GM21423 (cell line): ENCODE measurements around the gene CCDC183.
"Not testable (repeated sequence)": the region's sequence is repeated elsewhere in the genome, so short reads cannot be mapped to it uniquely, and the experiment has no call there.

Experiments
- ATAC-seq: cut with Tn5 transposase; IDR thresholded peaks from one replicate; pipeline ENCODE4 v1.9.1; 2021; ENCODE audit warnings: mild to moderate bottlenecking, moderate library complexity; ENCODE audit not compliant: unreplicated experiment

Gene CCDC183

DNA sequence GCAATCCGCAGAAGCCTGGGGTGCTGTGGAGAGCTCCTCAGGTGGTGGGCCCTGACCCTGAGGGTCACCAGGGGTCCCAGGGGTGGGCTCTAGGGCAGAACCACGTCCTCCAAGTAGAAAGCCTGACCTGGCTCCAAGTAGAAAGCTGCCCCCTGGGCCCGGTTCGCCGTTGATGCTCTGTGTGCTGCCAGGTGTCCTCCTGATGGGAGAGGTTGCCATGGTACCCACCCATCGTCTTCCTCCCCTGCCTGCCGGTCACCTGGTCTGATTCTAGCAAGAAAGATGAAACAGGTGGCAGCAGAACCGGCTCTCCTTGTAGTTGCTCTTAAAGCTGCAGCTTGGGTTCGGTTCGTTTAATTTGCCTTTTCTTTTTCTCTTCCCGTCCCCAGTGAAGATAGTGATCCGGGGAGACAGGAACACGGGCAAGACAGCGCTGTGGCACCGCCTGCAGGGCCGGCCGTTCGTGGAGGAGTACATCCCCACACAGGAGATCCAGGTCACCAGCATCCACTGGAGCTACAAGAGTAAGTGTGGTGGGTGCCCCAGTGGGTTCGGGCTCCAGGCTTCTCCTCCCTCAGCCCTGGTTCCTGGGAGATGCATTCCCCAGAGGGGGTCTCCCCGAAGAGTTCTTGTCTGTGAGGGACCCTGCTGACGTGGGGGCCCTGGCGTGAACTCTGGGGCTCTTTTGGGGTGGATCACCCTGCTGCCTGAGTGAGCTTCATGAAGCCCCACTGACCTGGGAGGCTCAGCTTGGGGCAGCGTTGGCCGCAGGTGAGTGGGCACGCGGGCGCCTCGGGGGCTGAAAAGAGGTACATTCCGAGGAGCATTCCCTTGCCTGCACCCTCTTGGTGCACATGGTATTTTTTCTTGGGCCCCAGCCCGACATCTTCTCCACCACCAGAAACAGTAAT, 27.3 kb downstream of the CCDC183 start:
- ATAC-seq, result no peak

DNA sequence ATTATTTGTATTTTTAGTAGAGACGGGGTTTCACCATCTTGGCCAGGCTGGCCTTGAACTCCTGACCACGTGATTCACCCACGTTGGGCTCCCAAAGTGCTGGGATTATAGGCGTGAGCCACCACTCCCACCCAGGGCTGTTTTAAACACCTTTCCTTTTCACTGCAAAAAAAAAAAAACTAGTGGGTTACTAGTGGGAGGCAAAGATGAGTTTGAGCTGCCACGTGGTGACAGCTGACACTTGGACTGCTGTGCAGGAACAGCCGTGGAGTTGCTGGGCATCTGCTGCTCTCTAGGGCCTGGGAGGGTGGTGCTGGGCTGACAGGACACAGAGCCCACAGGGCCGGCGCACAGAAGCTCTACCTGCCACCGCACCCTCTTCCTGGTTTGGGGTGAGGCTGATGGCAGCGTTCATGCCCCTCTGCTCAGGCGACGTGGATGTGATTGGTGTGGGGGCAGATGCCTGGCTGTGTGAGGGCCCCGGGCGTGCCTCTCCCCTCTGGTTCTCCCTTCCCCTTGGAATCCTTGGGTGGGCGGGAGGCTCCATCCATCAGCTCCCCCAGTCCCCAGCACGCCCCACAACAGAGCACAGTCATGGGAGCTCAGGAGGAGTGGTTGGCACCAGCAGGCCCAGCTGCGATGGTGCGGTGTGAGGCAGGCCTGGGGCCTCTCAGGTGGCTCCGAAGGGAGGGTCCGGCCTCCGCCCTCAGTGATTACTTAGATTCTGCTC, 28.5 kb downstream of the CCDC183 start:
- no peak for ATAC-seq

DNA sequence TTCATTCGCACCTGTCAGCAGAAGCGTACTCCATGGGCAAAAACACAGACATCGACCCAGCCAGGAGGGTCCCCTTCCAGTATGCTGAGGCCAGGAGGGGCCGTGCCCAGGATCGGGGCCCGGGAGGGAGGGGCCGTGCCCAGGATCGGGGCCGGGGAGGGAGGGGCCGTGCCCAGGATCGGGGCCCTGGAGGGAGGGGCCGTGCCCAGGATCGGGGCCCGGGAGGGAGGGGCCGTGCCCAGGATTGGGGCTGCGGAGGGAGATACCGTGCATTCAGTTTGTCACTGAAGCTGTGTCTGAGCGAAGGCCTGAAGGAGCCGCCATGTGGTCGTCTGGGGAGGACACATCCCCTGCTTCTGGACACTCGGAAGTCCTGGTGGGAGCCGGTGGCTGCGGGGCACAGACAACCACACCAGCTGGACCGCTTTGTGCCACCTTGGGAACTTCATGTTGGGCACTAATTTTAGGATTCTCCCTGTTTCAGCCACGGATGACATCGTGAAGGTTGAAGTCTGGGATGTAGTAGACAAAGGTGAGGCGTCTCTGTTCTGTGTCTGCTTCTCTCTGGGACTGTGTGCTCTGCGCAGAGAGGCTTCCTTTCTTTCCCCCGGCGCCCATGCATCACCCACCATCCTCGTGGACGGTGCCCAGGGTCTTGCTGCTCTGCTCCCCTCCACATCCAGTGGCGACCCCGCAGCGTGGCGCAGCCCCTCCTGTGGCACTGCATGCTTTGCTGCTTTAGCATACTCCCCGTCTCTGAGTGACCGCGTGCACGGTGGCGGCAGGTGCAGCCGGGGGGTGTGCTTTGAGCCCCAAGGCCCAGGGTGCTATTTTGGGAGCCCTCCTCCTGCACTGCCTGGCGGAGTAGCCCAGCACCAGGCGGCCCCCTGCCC, 29.4 kb downstream of the CCDC183 start:
- no peak for ATAC-seq

DNA sequence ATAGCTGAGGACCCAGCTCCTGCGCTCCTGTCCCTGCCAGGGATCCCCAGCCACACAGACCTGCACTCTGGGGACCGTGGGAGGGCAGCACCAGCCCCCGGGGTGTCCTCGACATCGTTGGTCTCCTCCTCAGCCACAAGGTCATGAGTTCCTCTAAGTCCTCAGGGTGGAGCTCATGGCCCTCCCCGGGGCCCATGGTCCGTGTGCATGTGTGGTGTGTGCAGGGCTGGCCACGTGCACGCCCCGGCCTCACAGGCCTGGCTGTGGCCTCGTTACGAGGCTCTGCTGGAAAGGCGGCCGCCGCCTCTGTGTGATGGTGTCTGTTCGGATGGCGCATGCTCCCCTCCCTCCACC, 30.0 kb downstream of the CCDC183 start:
- ATAC-seq, result no peak

DNA sequence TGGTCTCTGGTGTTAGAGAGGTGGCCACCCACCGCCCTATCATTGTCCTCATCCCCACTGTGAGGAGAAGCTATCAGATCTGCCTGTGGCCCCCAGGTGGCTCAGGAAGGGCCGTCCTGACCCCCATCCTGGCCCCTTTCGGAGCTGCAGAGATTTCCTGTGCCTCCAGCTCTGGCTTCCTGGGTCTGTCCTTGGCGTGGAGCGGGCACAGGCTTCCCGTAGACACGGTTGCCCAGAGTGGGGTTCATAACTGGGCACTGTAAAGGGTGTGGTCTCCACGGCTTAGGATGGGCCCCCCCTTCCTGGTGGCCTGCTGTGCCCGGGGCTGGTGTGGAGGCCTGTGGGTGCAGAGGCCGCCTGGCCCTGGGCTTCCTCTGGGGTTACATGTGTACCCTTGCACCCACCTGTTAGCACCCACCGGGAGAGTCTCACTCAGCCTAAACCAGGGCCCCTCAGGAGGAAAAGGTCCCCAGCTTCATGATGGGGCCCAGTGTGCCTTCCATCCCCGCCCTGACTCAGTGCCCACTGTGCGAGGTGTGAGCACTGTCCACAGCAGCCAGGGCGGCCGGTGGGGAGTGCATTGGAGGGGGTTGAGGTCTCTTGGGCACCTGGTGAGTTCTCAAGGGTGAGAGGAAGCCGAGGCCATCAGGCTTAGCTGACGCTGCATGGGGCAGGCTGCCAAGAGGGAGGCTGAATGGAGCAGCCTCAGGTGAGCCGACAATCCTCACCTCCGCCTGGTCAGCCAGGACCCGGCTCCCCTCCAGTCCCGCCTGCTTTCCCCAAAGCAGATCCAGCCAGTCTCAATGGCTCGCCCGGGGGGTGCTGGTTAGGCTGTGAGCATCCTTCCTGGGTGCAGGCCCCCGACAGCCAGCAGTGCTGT, 30.8 kb downstream of the CCDC183 start:
- no peak for ATAC-seq

DNA sequence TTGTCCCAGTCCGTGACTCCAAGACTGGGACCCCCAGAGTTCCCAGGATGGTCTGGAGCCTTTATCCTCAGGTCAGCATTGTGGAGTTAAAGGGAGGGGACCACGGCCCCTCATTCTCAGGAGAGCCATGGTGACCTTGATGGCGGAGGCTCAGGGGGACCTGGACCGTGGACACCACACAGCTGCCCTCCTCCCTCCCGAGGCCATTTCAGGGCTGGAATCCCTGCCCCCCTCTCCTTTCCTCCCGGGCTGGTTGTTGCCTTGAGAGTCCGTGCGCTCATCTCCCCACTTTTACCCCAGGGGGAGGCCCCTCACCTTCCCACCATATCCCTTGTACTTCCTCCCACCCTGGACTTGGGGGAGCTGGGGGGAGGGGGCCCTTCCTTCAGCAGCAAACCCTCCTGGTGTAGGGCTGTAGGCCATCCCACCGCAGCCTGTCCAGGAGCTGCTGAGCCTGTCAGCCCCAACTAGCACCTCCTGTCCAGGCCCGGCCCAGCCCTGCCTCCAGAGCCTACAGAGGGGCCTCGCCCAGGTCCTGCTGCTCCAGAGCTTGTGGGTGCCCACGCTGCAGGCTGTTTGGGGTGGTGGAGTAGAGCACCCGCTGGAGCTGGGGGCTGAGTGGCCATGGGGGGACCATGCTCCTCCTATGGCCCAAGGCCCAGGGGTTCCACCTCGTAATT, 31.8 kb downstream of the CCDC183 start:
- ATAC-seq, result no peak

DNA sequence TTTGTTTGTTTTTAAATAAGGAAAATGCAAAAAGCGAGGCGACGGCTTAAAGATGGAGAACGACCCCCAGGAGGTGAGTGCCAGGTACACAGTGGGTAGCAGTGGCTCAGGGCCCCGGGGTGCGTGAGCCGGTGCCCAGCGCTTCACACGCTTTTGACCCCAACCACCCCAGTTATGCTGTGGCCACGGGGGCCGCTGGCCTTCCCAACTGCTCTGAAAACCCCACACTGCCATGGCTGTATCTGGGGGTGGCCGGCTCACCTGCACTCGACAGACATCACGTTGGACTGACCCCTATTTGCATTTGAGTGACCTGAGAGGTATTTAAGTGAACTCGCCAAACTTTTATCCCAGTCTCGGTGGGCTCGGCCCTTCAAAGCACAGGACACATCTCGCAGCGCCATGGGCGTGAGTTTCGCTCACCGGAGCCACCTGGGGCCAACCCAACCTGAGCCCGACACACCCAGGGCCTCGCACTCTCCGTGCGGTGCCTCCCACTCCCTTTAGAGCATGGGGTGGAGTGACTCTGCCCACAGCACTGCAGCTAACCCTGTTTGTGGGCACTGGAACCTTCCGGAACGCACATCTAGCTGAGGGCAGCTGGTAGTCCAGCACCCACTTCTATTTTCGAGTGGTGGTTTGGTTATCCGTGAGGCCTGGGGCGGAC, 32.5 kb downstream of the CCDC183 start:
- no peak for ATAC-seq

DNA sequence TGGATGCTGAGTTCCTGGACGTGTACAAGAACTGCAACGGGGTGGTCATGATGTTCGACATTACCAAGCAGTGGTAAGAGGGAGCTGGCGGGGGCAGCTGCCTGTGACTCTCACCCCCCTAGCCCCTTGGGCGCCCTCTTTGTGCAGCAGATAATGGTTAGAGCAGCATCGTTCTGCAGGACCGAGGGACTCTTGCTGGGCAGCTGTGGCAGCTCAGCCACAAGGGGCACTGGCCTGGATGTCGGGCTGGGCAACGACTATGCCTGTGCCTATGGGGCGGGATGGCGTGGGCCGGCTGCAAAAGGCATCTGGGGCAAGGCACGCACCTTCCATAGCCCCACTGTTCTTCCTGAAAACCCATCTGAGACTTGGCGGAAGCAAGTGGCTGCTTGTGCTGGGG, 33.3 kb downstream of the CCDC183 start:
- no peak for ATAC-seq

DNA sequence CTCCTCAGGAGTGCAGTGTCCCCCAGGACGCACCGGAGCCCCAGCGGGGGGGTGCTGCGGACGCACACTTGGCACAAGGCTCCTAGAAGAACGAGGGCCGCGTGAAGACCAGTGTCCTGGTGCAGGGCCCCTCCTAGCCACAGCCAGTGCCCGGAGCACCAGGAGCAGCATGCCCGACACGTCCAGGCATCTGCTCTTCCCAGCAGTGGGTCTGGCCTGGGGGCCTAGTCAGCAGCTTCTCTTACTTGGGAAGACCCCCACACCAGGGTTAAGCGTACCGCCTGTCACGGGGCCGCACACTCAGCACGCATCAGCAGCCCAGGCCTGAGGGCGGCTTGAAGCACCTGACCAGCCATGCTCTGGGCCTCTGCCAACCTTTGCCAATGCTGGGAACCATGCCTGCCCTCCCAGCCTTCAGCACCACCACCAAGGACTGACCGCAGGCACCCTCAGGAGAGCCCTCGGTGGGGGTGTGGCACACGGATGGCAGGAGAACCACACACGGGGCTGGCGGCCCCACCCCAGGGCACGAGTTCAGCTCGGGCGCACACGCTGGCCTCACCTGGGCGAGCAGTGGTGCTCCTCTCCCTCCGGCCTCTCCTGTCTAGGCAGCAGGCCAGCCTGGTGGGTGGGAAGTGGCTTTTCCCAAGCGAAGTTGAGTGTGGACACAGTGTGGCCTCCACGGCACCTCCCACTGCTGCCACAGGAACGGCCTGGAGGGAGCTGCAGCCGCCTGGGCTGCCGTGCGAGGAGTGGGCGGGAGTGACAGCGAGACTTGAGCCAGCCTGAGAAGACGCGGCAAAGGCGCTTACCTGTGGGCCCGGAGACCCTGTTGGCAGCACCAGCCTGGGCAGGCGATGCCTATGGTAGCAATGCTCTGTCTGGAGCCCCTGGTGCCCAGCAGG, 34.1 kb downstream of the CCDC183 start:
- no peak for ATAC-seq

DNA sequence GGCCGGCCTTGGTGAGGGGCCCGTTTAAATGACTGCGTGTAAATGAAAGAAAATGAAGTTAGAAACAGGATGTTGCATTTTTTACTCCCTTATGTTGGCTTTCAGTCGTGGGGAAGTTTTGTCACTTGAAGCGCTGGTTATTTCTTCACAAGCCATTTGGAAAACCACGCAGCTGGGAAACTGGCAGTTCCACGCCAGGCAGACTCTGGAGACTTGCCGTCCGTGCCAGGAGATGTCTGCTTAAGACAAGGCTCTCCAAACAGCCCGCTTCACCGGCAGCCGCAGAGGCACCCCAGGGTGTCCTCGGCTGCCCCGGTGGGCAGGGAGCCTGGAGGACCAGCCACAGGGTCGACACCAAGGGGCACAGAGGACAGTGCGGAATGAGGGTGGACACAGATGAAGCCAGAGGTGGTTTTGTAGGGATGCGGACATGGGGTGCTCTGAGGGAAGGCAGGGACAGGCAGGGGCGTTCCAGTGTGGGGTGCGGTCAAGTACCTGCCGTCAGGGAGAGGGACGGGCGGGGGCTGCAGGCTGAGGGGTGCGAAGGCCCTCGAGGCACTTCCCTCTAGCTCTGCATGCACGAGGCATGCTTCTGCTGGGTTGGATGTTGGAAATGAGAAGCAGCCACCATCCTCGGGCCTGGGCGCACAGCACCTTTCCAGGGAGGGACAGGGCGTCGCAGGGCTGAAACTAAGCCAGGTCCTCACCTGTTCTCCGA, 35.0 kb downstream of the CCDC183 start:
- ATAC-seq, result no peak

DNA sequence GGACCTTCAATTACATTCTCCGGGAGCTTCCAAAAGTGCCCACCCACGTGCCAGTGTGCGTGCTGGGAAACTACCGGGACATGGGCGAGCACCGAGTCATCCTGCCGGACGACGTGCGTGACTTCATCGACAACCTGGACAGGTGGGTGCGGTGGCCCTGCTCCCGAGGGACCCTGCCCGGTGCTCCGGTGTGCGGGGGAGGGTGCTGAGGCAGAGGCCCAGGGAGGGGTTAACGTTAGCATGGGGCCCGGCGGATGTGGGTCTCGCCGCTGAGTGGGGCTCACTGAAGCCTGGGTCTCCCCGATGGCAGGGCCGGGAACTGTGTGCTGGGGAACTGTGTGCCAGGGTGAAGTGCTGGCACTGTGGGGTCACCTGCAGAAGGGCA, 35.6 kb downstream of the CCDC183 start:
- ATAC-seq, result no peak

DNA sequence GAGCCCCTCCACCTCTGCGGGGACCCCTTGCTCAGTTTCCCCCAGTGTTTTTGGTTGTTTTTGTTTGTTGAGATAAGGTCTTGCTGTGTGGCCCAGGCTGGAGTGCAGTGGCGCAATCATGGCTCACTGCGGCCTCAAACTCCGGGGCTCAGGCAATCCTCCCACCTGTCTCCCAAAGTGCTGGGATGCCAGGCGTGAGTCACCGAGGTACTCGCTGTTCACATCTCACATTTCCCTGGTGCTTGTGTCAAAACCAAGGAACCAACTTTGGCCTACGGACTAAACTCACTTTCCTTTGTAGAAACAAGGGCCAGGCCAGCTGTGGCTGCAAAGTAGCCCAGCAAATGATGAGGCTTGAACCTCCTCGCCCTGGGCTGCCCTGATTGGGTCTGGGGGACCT, 36.4 kb downstream of the CCDC183 start:
- ATAC-seq, result no peak

DNA sequence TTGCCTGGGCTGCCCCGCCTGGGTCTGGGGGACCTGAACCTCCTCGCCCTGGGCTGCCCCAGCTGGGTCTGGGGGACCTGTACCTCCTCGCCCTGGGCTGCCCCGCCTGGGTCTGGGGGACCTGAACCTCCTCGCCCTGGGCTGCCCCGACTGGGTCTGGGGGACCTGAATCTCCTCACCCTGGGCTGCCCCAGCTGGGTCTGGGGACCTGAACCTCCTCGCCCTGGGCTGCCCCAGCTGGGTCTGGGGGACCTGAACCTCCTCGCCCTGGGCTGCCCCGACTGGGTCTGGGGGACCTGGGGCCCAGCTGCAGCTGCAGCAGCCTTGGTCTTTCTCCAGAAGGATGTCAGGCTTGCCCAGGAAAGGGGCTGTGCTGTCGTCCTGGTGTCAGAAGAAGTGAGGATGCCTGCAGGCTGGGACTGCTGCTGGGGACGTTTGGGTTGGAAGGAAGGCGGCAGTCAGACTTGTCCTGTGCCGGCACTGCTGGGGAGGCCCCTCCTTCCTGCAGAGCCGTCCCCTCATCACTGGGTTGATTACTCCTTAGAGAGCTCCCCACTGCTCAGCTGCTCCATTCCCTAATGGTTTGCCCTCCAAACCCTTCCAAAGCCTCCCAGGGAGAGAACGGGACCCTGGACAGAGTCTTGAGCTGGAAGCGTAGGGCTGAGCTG, 37.4 kb downstream of the CCDC183 start:
- not testable (repeated sequence) for ATAC-seq

DNA sequence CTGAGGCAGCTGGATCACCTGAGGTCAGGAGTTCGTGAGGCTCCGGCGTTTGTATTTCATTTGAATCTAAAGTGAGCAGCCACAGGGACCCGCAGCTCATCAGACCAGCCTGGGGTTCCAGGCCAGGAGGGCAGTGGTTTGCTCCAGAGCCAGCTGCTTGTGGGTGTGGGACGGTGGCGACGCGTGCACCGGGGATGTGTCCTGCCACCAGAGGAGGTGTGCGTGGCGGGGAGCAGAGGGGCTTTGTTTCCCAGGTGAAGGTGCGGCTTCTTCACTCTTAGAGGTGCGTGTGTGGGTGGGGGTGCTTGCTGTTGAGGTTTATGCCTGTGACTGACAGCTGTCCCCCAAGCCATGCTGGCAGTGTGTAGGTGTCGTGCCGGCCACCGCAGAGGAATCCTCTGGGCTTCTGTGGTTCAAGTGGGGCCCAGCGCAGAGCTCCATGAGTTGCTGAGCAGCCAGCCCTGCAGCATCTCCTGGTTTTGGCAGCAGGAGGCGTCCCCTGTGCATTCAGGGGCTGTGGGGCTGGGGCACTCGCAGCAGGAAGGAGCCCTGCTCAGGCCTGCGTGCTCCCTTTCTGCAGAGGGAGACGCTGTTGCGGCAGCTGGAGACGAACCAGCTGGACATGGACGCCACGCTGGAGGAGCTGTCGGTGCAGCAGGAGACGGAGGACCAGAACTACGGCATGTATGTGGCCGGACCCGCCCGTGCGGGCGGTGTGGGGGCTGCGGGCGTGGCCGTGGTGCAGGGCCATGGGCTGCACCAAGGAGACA, 39.2 kb downstream of the CCDC183 start:
- no peak for ATAC-seq

DNA sequence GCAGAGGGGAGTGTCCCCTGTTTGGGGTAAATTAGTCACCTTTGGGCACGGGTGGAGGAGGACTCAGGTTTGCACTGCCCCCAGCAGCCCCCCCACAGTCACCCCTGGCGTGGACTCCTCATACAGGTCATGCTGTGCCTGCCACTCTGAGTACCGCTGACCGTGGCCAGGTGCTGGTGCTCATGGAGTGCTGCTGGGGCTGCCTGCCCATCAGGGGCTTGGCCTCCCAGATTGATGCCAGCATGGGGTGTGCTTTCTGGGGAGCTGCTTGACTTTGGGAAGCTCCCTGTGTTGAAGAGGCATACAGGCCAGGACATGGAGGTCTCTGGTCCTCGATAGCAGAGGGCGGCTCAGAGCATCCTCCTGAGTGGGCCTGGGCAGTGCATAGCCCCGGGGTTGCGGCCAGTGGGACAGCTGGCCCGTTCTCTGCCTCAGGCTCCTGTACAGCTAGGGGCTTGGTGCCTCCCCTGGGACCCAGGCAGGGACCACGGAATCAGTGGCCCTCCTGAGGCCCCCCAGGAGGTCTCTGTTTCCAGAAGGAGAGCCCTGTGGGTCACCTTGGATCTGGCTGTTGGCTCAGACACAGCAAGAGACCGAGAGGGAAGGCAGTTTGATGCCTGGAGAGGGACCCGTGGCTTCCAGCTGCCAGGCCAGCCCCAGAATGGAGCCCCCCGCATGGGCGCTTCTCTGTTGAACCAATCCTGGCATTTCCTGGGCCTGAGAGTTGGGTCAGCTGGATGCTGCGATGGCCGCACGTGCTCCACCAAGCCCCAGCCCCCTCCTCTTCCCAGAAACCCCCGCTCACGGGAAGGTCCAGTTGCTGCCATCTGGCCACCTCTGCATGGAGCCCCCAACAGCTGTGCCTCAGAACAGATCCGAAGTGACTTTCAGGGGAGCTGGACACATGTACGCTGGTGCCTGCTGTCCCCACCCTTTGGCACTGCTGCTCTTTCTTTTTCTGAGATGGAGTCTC, 40.1 kb downstream of the CCDC183 start:
- ATAC-seq, result no peak
